ENCODE measurements around the gene AKR1C1. TPM values are rescaled to one million over a fixed set of nuclear protein-coding genes. Genes with fewer than 3 reads are reported as not detected.
"Not testable (repeated sequence)": the region's sequence is repeated elsewhere in the genome, so short reads cannot be mapped to it uniquely, and the experiment has no call there.

Gene AKR1C1
- total RNA-seq, 2 experiments from 2014 or later, result 0.12 to 0.32 TPM

- DNase-seq; H3K4me3 Mint-ChIP-seq; CTCF ChIA-PET; H3K36me3 Mint-ChIP-seq; ATAC-seq; H3K9me3 Mint-ChIP-seq (ENCODE audit: low read depth); H3K27ac Mint-ChIP-seq; H3K27me3 Mint-ChIP-seq; H3K4me1 Mint-ChIP-seq: not testable (repeated sequence)
Measured at GRCh38 chr10:4961558-4961957, 1.7 kb upstream of the AKR1C1 start.

GRCh38 chr10:4962308-4962707 is 907 bp upstream of the AKR1C1 start:
- CTCF ChIA-PET; H3K36me3 Mint-ChIP-seq; H3K27me3 Mint-ChIP-seq; DNase-seq; H3K4me3 Mint-ChIP-seq; H3K4me1 Mint-ChIP-seq; H3K9me3 Mint-ChIP-seq (ENCODE audit: low read depth); H3K27ac Mint-ChIP-seq; ATAC-seq: not testable (repeated sequence)

- DNase-seq; CTCF ChIA-PET; H3K4me1 Mint-ChIP-seq; H3K9me3 Mint-ChIP-seq (ENCODE audit: low read depth); H3K4me3 Mint-ChIP-seq; H3K27me3 Mint-ChIP-seq; H3K27ac Mint-ChIP-seq; ATAC-seq; H3K36me3 Mint-ChIP-seq: not testable (repeated sequence)
Measured at GRCh38 chr10:4963815-4964154, 570 bp downstream of the AKR1C1 start.

- H3K4me1 Mint-ChIP-seq; H3K36me3 Mint-ChIP-seq; H3K9me3 Mint-ChIP-seq (ENCODE audit: low read depth); DNase-seq; ATAC-seq; H3K27me3 Mint-ChIP-seq; CTCF ChIA-PET; H3K4me3 Mint-ChIP-seq; H3K27ac Mint-ChIP-seq: not testable (repeated sequence)
Measured at GRCh38 chr10:4965763-4966162, 2.5 kb downstream of the AKR1C1 start.

GRCh38 chr10:4967189-4967588 is 4.0 kb downstream of the AKR1C1 start:
- H3K9me3 Mint-ChIP-seq (ENCODE audit: low read depth); H3K4me1 Mint-ChIP-seq; H3K27ac Mint-ChIP-seq; H3K36me3 Mint-ChIP-seq; H3K27me3 Mint-ChIP-seq; ATAC-seq; CTCF ChIA-PET; DNase-seq; H3K4me3 Mint-ChIP-seq: not testable (repeated sequence)

- DNase-seq; ATAC-seq; H3K9me3 Mint-ChIP-seq (ENCODE audit: low read depth); CTCF ChIA-PET; H3K36me3 Mint-ChIP-seq; H3K4me3 Mint-ChIP-seq; H3K4me1 Mint-ChIP-seq; H3K27ac Mint-ChIP-seq; H3K27me3 Mint-ChIP-seq: not testable (repeated sequence)
Measured at GRCh38 chr10:4969289-4969688, 6.1 kb downstream of the AKR1C1 start.

GRCh38 chr10:4970362-4970761 is 7.1 kb downstream of the AKR1C1 start:
- H3K9me3 Mint-ChIP-seq (ENCODE audit: low read depth); H3K27ac Mint-ChIP-seq: not testable (repeated sequence)

GRCh38 chr10:4972369-4973142 is 9.3 kb downstream of the AKR1C1 start:
- H3K9me3 Mint-ChIP-seq (ENCODE audit: low read depth); DNase-seq; CTCF ChIA-PET; H3K27me3 Mint-ChIP-seq; H3K27ac Mint-ChIP-seq; H3K4me1 Mint-ChIP-seq; H3K36me3 Mint-ChIP-seq; ATAC-seq; H3K4me3 Mint-ChIP-seq: not testable (repeated sequence)

More at GRCh38 chr10:4970362-4970761, 7.1 kb downstream of the AKR1C1 start:
- H3K4me3 Mint-ChIP-seq, H3K27me3 Mint-ChIP-seq, H3K36me3 Mint-ChIP-seq, CTCF ChIA-PET, ATAC-seq, DNase-seq, H3K4me1 Mint-ChIP-seq: not testable (repeated sequence)

- CTCF ChIA-PET, H3K4me1 Mint-ChIP-seq: not testable (repeated sequence)
Measured at GRCh38 chr10:4973294-4973693, 10.1 kb downstream of the AKR1C1 start.

GRCh38 chr10:4974400-4974799 is 11.2 kb downstream of the AKR1C1 start:
- H3K4me1 Mint-ChIP-seq; H3K27me3 Mint-ChIP-seq; H3K4me3 Mint-ChIP-seq; H3K36me3 Mint-ChIP-seq; CTCF ChIA-PET; DNase-seq; ATAC-seq; H3K27ac Mint-ChIP-seq; H3K9me3 Mint-ChIP-seq (ENCODE audit: low read depth): not testable (repeated sequence)

More at GRCh38 chr10:4973294-4973693, 10.1 kb downstream of the AKR1C1 start:
- H3K27me3 Mint-ChIP-seq; H3K9me3 Mint-ChIP-seq (ENCODE audit: low read depth); DNase-seq; ATAC-seq; H3K36me3 Mint-ChIP-seq; H3K4me3 Mint-ChIP-seq; H3K27ac Mint-ChIP-seq: not testable (repeated sequence)

- Mint-ChIP-seq H3K4me3 (no peak overlapping the region), H3K36me3 (no peaks in the 10 kb centered on the region), H3K27me3 (no peaks in the 10 kb centered on the region), H3K9me3 (ENCODE audit: low read depth) (no peaks in the 10 kb centered on the region), H3K4me1 (no peaks in the 10 kb centered on the region), H3K27ac (no peak overlapping the region)
- CTCF ChIA-PET, result no interaction called here
- ATAC-seq (no peak), DNase-seq (no peak)
Measured at GRCh38 chr10:4977025-4977424, 13.8 kb downstream of the AKR1C1 start.

GRCh38 chr10:4978870-4979269 is 15.7 kb downstream of the AKR1C1 start:
- H3K9me3 Mint-ChIP-seq (ENCODE audit: low read depth), result no peaks in the 10 kb centered on the region
- no peak overlapping the region for H3K27ac Mint-ChIP-seq
- H3K36me3 Mint-ChIP-seq, result no peaks in the 10 kb centered on the region
- no peak overlapping the region for H3K4me3 Mint-ChIP-seq
- DNase-seq (no peak), ATAC-seq (no peak)
- CTCF ChIA-PET, result interaction anchor here (0.6 to 1.3 kb wide), 2 partner anchors 128 to 144 kb away, joined by 3 read pairs; no protein-coding TSS in a partner anchor
- no peaks in the 10 kb centered on the region for H3K4me1 Mint-ChIP-seq
- H3K27me3 Mint-ChIP-seq, result no peaks in the 10 kb centered on the region

GRCh38 chr10:4980793-4981192 is 17.6 kb downstream of the AKR1C1 start:
- no peak overlapping the region for H3K4me3 Mint-ChIP-seq
- CTCF ChIA-PET, result no interaction called here
- H3K36me3 Mint-ChIP-seq, result no peaks in the 10 kb centered on the region
- no peak overlapping the region for H3K27ac Mint-ChIP-seq
- no peaks in the 10 kb centered on the region for H3K9me3 Mint-ChIP-seq (ENCODE audit: low read depth)
- no peak for DNase-seq
- H3K27me3 Mint-ChIP-seq, result no peaks in the 10 kb centered on the region
- no peaks in the 10 kb centered on the region for H3K4me1 Mint-ChIP-seq
- no peak for ATAC-seq

GRCh38 chr10:4981722-4982471 is 18.7 kb downstream of the AKR1C1 start:
- H3K4me3 Mint-ChIP-seq, result no peak overlapping the region
- CTCF ChIA-PET, result interaction anchor here (1.7 to 2.0 kb wide), 2 partner anchors 130 to 132 kb away, joined by 4 to 9 read pairs; no protein-coding TSS in a partner anchor
- H3K4me1 Mint-ChIP-seq, result no peaks in the 10 kb centered on the region
- H3K36me3 Mint-ChIP-seq, result no peaks in the 10 kb centered on the region
- H3K9me3 Mint-ChIP-seq (ENCODE audit: low read depth), result no peaks in the 10 kb centered on the region
- DNase-seq (no peak), ATAC-seq (no peak)
- H3K27ac Mint-ChIP-seq, result no peak overlapping the region
- H3K27me3 Mint-ChIP-seq, result no peaks in the 10 kb centered on the region
